Measurements from ENCODE around the gene SMPD4. TPM values are rescaled to one million over a fixed set of nuclear protein-coding genes. Genes with fewer than 3 reads are reported as not detected.
"Not testable (repeated sequence)": the region's sequence is repeated elsewhere in the genome, so short reads cannot be mapped to it uniquely, and the experiment has no call there.

SMPD4 gene
- total and polyA plus RNA-seq, 7 donors, result 15.7 to 29.8 (median 24.8) TPM

DNA sequence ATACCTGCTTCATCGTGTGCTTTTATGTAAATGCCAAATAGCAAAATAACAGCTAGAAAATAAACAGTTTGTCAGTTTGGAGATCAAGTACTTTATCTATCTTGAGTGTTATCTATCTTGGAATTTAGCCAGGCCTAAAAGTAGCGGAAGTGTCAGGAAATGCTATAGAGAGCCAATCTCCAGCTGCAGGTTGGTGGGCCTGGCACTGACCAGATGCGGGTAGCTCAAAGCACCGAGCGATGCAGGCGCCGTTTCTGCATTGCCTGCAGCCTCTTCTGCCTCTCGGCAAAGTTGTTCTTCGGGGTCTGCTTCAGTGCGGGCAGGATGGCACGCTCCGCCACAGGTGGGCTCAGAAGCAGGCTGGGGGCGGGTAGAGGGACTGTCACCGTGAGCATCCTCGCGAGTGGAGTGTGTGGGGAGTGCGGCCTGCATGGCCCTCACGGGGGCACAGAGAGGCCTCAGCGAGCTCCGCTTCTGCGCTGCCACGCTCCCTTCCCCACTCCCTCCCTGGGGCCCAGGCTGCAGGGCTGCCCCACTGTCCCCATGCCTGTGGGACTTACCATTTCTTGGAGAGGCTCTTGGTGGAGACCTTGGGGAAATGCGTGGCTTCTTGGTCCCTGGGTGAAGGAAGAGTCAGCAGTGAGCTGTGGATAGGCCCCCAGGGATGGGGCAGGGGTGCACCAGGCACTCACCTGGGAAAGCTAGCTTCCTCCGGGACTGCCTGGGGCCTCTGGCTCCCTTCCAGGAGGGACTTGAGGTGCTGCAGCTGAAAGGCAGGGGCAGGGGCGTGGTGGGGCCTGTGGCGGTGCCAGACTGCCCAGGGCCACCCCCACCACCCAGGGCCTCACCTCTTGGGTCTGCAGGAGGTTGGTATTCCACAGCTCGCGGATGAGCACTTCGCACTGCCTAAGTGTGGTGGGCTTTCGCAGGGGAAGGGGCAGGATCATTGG, 41.8 kb downstream of the SMPD4 start:
- H3K4me1 ChIP-seq; H3K27ac ChIP-seq; DNase-seq; H3K4me3 ChIP-seq; intact Hi-C loops (cut with DNase I); H3K36me3 ChIP-seq (ENCODE audit: insufficient read depth in 1 of 2, low read depth in 1 of 2); H3K9me3 ChIP-seq; ATAC-seq; H3K27me3 ChIP-seq (ENCODE audit: insufficient read depth in 3 of 3, low read length in 2 of 3): not testable (repeated sequence)
- 83 to 89% (median 87%) methylated on average over 22 to 27 of the region's 30 CpGs for WGBS, 3 donors

DNA sequence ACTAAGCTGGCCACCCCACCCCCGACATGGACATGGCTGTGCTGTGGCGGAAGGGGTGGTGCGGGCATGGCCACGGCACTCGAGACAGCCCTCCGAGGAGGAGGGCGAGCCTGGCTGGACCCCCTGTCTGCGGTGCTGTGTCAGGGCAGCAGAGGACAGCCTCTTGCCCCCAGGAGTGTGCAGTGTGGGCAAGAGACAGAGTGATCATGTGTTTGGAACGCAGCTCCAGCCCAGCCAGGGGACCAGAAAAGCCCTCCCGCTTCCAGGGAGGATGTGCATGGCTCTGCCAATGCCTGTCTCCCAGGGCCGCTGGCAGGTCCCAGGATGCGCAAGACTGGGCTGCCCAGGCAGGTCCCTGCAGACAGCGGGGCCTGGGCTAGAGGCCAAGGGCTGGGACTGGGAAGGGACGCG, 42.6 kb downstream of the SMPD4 start:
- H3K9me3 ChIP-seq; H3K4me1 ChIP-seq; H3K27me3 ChIP-seq (ENCODE audit: insufficient read depth in 3 of 3, low read length in 2 of 3); H3K36me3 ChIP-seq (ENCODE audit: insufficient read depth in 1 of 2, low read depth in 1 of 2); H3K4me3 ChIP-seq; intact Hi-C loops (cut with DNase I); DNase-seq; ATAC-seq; H3K27ac ChIP-seq: not testable (repeated sequence)
- WGBS, 3 donors, result 79 to 84% (median 80%) methylated on average over 14 to 15 of the region's 15 CpGs

DNA sequence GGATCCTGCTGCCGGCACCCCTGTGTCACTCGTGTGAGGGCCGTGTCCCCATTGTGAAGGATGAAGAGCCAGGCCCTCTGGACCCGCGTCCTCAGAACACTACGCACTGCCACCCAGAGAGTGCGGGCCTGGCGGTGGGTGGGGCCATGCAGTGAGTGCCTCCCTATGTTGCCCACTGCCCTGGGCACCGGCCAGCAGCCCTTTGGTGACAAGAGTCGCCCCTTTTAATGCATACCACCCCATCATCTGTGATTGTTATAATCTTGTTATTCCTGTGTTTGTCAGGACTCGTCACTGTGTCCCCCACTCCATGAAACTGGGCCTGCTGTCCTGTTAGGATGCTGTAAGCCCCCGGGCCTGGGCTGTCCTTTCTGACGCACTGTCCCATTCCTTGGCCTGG, 43.1 kb downstream of the SMPD4 start:
- H3K4me1 ChIP-seq; H3K9me3 ChIP-seq; DNase-seq; intact Hi-C loops (cut with DNase I); H3K4me3 ChIP-seq; ATAC-seq; H3K27ac ChIP-seq; H3K27me3 ChIP-seq (ENCODE audit: insufficient read depth in 3 of 3, low read length in 2 of 3); H3K36me3 ChIP-seq (ENCODE audit: insufficient read depth in 1 of 2, low read depth in 1 of 2): not testable (repeated sequence)
- WGBS, 3 donors, result 86 to 92% (median 86%) methylated on average over 5 to 8 of the region's 13 CpGs

DNA sequence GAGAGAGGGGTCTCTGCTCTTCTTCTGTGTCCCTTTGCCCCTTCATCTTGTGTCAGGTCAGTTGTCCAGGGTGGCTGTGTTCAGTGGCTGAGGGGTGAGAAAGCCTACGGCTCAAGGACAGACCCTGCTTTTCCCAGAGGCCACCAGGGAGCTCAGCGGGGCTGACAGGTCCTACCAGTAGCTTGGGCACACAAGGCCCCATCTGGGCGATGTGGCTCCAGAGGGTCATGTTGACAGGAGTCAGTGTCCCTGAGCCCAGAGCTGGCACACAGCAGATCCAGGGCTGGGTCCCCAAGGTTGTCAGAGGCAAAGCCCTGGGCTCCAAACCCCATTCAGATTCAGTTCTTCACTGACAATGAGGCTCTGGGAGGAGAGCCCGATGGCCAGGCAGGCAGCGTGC, 44.3 kb downstream of the SMPD4 start:
- 79 to 85% (median 80%) methylated on average over 3 to 5 of the region's 5 CpGs for WGBS, 3 donors
- H3K27me3 ChIP-seq (ENCODE audit: insufficient read depth in 3 of 3, low read length in 2 of 3); H3K36me3 ChIP-seq (ENCODE audit: insufficient read depth in 1 of 2, low read depth in 1 of 2); ATAC-seq; H3K9me3 ChIP-seq; H3K27ac ChIP-seq; H3K4me1 ChIP-seq; H3K4me3 ChIP-seq; intact Hi-C loops (cut with DNase I); DNase-seq: not testable (repeated sequence)

DNA sequence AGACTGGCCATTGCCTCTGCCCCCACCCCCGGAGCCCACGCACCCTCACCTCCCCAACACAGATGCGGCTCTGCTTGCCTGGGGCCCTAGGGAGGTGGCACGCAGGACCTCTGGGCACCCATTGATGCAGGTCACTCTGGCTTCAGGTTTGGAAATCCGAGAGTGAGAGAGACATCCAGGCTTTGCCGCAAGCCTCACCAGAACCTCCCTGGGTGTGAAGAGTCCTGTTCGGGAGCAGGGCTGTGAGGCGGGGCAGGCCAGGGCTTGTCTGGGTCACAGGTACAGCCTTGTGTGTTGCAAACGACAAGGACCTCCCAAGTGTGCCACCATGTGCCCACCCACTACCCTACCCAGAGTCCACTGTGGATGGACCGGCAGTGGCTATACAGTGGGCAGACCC, 44.9 kb downstream of the SMPD4 start:
- H3K27me3 ChIP-seq (ENCODE audit: insufficient read depth in 3 of 3, low read length in 2 of 3); H3K27ac ChIP-seq; DNase-seq; intact Hi-C loops (cut with DNase I); H3K36me3 ChIP-seq (ENCODE audit: insufficient read depth in 1 of 2, low read depth in 1 of 2); H3K4me1 ChIP-seq; H3K4me3 ChIP-seq; H3K9me3 ChIP-seq; ATAC-seq: not testable (repeated sequence)
- 83 to 89% (median 86%) methylated on average over 8 to 9 of the region's 10 CpGs for WGBS, 3 donors

DNA sequence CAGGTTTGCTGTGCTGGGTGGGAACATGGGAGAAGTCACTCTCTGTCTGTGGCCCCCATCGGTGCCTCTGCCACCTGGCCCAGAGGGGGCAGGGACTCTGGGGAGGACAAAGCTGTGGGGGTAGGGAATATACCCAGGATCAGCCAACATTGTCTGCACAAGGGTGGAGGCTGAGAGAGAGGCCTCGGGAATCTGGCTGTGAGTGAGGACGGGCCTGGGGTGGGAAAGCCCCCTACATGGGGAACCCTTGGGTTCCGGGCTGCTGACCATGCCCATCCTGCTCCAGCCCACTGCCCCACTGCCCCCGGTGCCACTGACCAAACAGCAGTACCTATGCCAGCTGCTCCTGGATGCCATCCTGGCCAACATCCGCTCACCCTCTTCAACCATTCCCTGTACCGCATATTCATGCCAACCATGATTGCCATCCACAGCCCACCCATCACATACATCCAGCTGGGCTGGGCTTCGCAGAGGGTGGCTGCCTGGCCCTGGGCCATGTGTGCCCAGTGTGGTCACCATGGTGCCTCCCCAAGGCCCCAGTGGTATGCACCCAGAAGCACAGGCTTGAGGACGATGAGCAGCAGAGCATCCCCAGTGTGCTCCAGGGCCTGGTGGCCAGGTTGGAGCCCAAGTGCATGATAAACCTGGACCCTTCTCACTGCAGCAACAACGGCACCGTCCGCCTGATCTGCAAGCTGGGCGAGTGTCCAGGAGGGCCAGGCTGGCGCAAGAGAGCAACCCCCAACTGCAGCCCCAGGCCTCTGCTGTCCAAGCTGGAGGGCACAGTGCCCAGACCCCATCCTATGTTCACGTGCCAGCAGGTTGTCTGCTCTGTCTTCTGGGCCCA, 45.5 kb downstream of the SMPD4 start:
- no peak overlapping the region for H3K27ac ChIP-seq
- intact Hi-C loops (cut with DNase I), result no loop called here
- 78 to 88% (median 84%) methylated on average over 15 of the region's 15 CpGs for WGBS, 3 donors
- H3K9me3 ChIP-seq, result no peaks in the 10 kb centered on the region
- H3K36me3 ChIP-seq (ENCODE audit: insufficient read depth in 1 of 2, low read depth in 1 of 2), result no peaks in the 10 kb centered on the region
- no peak for DNase-seq
- TF ChIP-seq, protein P1, sequence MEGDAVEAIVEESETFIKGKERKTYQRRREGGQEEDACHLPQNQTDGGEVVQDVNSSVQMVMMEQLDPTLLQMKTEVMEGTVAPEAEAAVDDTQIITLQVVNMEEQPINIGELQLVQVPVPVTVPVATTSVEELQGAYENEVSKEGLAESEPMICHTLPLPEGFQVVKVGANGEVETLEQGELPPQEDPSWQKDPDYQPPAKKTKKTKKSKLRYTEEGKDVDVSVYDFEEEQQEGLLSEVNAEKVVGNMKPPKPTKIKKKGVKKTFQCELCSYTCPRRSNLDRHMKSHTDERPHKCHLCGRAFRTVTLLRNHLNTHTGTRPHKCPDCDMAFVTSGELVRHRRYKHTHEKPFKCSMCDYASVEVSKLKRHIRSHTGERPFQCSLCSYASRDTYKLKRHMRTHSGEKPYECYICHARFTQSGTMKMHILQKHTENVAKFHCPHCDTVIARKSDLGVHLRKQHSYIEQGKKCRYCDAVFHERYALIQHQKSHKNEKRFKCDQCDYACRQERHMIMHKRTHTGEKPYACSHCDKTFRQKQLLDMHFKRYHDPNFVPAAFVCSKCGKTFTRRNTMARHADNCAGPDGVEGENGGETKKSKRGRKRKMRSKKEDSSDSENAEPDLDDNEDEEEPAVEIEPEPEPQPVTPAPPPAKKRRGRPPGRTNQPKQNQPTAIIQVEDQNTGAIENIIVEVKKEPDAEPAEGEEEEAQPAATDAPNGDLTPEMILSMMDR (IDR thresholded peaks at IDR 0.05), result no peak
- no peak overlapping the region for H3K4me3 ChIP-seq
- no peak for ATAC-seq
- no peaks in the 10 kb centered on the region for H3K4me1 ChIP-seq
- H3K27me3 ChIP-seq (ENCODE audit: insufficient read depth in 3 of 3, low read length in 2 of 3), result no peaks in the 10 kb centered on the region

DNA sequence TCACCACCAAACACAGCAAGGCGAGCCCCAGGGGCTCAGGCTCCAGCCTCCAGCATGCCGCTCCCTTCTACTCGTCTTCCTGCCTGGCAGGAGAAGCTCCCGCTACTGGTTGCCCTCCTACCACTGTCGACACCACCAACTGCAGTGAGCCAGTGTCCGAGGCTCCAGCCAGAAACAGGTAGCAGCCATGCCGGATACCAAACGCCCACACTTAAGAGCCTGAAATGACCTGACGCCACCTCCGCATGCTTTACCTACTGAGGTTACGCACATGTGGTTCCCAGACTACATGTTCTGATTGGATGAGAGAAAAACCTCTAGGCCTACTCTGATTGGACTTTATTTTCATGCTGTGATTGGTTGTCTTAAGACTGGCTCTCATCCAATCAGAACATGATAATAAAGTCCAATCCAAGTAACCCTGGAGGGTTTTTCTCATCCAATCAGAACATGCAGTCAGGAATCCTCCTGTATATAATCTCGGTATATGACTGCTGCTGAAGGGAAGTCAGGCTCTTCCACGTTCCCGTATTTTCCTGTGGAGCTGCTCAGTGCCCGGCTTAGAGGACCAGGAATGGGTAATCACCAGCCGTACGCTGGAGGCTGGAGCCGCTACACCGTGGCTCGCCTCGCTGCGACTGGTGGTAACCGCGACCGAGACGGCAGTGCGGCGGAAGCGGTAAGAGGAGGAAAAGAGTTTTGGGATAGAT, 52.1 kb downstream of the SMPD4 start, which contains the start of gene POTEF:
Gene POTEF, minus strand, starts transcription at position 103 of the 710 bp plus-strand sequence. CDS start 8,707 bp downstream, outside the sequence.
- DNase-seq; H3K4me1 ChIP-seq; ATAC-seq; H3K4me3 ChIP-seq; H3K27me3 ChIP-seq (ENCODE audit: insufficient read depth in 3 of 3, low read length in 2 of 3); H3K36me3 ChIP-seq (ENCODE audit: insufficient read depth in 1 of 2, low read depth in 1 of 2); H3K9me3 ChIP-seq; H3K27ac ChIP-seq; intact Hi-C loops (cut with DNase I): not testable (repeated sequence)
- WGBS, 3 donors, result 86 to 89% (median 87%) methylated on average over 15 to 17 of the region's 29 CpGs

DNA sequence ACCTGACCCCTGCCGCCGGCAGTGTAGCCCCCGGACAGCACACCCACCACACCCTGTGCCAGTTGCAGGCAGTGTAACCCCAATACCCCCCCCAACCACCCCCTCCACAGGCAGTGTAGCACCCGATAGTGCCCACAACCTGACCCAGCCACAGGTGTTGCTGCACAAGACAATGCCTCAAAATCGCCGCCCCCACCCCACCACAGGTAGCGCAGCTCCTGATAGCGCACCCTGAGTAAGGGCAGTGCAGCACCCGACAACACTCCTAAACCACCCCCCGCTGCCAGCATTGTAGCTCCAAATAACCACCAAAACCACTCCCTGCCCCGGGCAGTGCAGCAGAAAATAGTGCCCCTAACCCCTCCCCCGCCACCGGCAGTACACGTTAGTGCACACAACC, 52.9 kb downstream of the SMPD4 start:
- H3K27me3 ChIP-seq (ENCODE audit: insufficient read depth in 3 of 3, low read length in 2 of 3); H3K36me3 ChIP-seq (ENCODE audit: insufficient read depth in 1 of 2, low read depth in 1 of 2); DNase-seq; ATAC-seq; H3K4me1 ChIP-seq; intact Hi-C loops (cut with DNase I); H3K27ac ChIP-seq; H3K4me3 ChIP-seq; H3K9me3 ChIP-seq: not testable (repeated sequence)
- 83 to 89% (median 88%) methylated on average over 11 to 14 of the region's 14 CpGs for WGBS, 3 donors

DNA sequence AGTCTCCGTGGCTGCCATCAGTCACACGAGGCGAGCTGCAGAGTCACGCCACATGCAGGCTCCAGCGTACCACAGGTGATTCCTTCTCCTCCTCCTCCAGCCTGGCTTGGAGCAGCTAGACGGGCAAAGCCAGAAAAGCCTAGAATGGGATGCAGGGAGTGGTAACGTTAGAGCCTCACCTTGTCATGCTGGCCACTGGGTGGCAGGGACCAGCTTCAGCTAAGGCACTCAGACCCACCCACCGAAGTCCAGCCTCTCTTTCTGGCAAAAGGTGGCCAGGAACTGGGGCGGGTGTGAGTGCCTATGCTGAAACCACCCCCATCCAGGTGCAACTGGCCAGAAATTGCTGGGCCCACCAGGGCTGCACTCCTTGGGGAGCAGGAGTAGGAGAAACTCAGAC, 53.7 kb downstream of the SMPD4 start:
- ATAC-seq; H3K4me1 ChIP-seq; H3K27ac ChIP-seq; intact Hi-C loops (cut with DNase I); H3K36me3 ChIP-seq (ENCODE audit: insufficient read depth in 1 of 2, low read depth in 1 of 2); H3K4me3 ChIP-seq; DNase-seq; H3K9me3 ChIP-seq; H3K27me3 ChIP-seq (ENCODE audit: insufficient read depth in 3 of 3, low read length in 2 of 3): not testable (repeated sequence)
- 75% methylated on average over 1 of the region's 9 CpGs; no CpG with 5 or more reads in 2 of the 3 donors for WGBS, 3 donors
